HG03025 (cell line): Measurements from ENCODE around the gene NRROS.
"Not testable (repeated sequence)": the region's sequence is repeated elsewhere in the genome, so short reads cannot be mapped to it uniquely, and the experiment has no call there.

Experiments used
- ATAC-seq: cut with Tn5 transposase; IDR thresholded peaks from one replicate; pipeline ENCODE4 v1.9.1; 2021; ENCODE audit warnings: mild to moderate bottlenecking, moderate library complexity; ENCODE audit not compliant: unreplicated experiment, low FRiP score

The NRROS gene

GRCh38 chr3:196639483-196640296, at the start of gene NRROS:
TSS of gene NRROS (plus strand) at chr3:196639694. CDS start at chr3:196654540, 14,846 bp downstream.
- ATAC-seq, result peak; percentile 47

- no peak for ATAC-seq
Observed at GRCh38 chr3:196590279-196590678, 49.2 kb upstream of the NRROS start.

- no peak for ATAC-seq
Observed at GRCh38 chr3:196596355-196596754, 43.1 kb upstream of the NRROS start.

- ATAC-seq, result not testable (repeated sequence)
Observed at GRCh38 chr3:196597971-196598733, 41.3 kb upstream of the NRROS start.

- ATAC-seq, result no peak
Observed at GRCh38 chr3:196599734-196600128, 39.8 kb upstream of the NRROS start.

GRCh38 chr3:196600359-196600758, 39.1 kb upstream of the NRROS start:
- no peak for ATAC-seq

- no peak for ATAC-seq
Observed at GRCh38 chr3:196602673-196603072, 36.8 kb upstream of the NRROS start.

- no peak for ATAC-seq
Observed at GRCh38 chr3:196603683-196604082, 35.8 kb upstream of the NRROS start.

GRCh38 chr3:196604548-196604947, 34.9 kb upstream of the NRROS start:
- no peak for ATAC-seq

- ATAC-seq, result no peak
Observed at GRCh38 chr3:196608693-196609092, 30.8 kb upstream of the NRROS start.

GRCh38 chr3:196609343-196609775, 30.1 kb upstream of the NRROS start:
- ATAC-seq, result no peak

- no peak for ATAC-seq
Observed at GRCh38 chr3:196609805-196610515, 29.5 kb upstream of the NRROS start.

GRCh38 chr3:196611761-196612483, 27.6 kb upstream of the NRROS start:
- ATAC-seq, result no peak

- ATAC-seq, result not testable (repeated sequence)
Observed at GRCh38 chr3:196615234-196615633, 24.3 kb upstream of the NRROS start.

- ATAC-seq, result no peak
Observed at GRCh38 chr3:196617256-196617655, 22.2 kb upstream of the NRROS start.

- no peak for ATAC-seq
Observed at GRCh38 chr3:196619223-196619622, 20.3 kb upstream of the NRROS start.

- not testable (repeated sequence) for ATAC-seq
Observed at GRCh38 chr3:196619627-196620026, 19.9 kb upstream of the NRROS start.

GRCh38 chr3:196620161-196620604, 19.3 kb upstream of the NRROS start:
- no peak for ATAC-seq

- ATAC-seq, result no peak
Observed at GRCh38 chr3:196620684-196621083, 18.8 kb upstream of the NRROS start.

GRCh38 chr3:196621611-196622010, 17.9 kb upstream of the NRROS start:
- ATAC-seq, result no peak
